ENCODE data around the gene RPRML. TPM values are rescaled to one million over a fixed set of nuclear protein-coding genes. Genes with fewer than 3 reads are reported as not detected.
"Not testable (repeated sequence)": the region's sequence is repeated elsewhere in the genome, so short reads cannot be mapped to it uniquely, and the experiment has no call there.

The RPRML gene
- total RNA-seq, 1 donor from 2014 or later, result not detected

- no peak for TF ChIP-seq CTCF (IDR thresholded peaks at IDR 0.05)
- Mint-ChIP-seq H3K27ac (no peak overlapping the region), H3K4me1 (no peaks in the 10 kb centered on the region), H3K4me3 (no peak overlapping the region), H3K9me3 (no peaks in the 10 kb centered on the region), H3K36me3 (ENCODE audit: low read depth) (peaks cover 14% of the 10 kb centered on the region), H3K27me3 (peaks cover 6% of the 10 kb centered on the region)
- POLR2A ChIA-PET, result no interaction called here
- ATAC-seq (ENCODE audit: low read depth) (no peak), DNase-seq (no peak)
- intact Hi-C loops (cut with micrococcal nuclease), result no loop called here
- CTCF ChIA-PET, result interaction anchor here (1.2 kb wide), 1 partner anchor 19 kb away, joined by 4 read pairs; no protein-coding TSS in a partner anchor
Observed at GRCh38 chr17:46960152-46960551, 18.9 kb downstream of the RPRML start.

- intact Hi-C loops (cut with micrococcal nuclease), result no loop called here
- no peaks in the 10 kb centered on the region for H3K4me1 Mint-ChIP-seq
- CTCF ChIA-PET, result no interaction called here
Observed at GRCh38 chr17:46958041-46958591, 20.9 kb downstream of the RPRML start.

GRCh38 chr17:46953191-46953590 is 25.9 kb downstream of the RPRML start:
- H3K9me3 Mint-ChIP-seq; H3K27me3 Mint-ChIP-seq; intact Hi-C loops (cut with micrococcal nuclease); H3K4me3 Mint-ChIP-seq; H3K4me1 Mint-ChIP-seq; POLR2A ChIA-PET; H3K27ac Mint-ChIP-seq; DNase-seq; ATAC-seq (ENCODE audit: low read depth): not testable (repeated sequence)
- CTCF ChIA-PET, result interaction anchor here (1.5 kb wide), 1 partner anchor 11 kb away, joined by 10 read pairs; no protein-coding TSS in a partner anchor
- H3K36me3 Mint-ChIP-seq (ENCODE audit: low read depth), result peaks cover 17% of the 10 kb centered on the region

More at GRCh38 chr17:46958041-46958591, 20.9 kb downstream of the RPRML start:
- no peak for TF ChIP-seq CTCF (IDR thresholded peaks at IDR 0.05)
- Mint-ChIP-seq H3K4me3 (no peak overlapping the region), H3K27ac (no peak overlapping the region), H3K27me3 (peaks cover 6% of the 10 kb centered on the region), H3K9me3 (no peaks in the 10 kb centered on the region), H3K36me3 (ENCODE audit: low read depth) (peaks cover 14% of the 10 kb centered on the region)
- ATAC-seq (ENCODE audit: low read depth) (no peak), DNase-seq (no peak)
- POLR2A ChIA-PET, result interaction anchor here (0.6 kb wide), 1 partner anchor 135 kb away, joined by 3 read pairs; no protein-coding TSS in a partner anchor

GRCh38 chr17:46952115-46952514 is 26.9 kb downstream of the RPRML start:
- intact Hi-C loops (cut with micrococcal nuclease), result no loop called here
- no peak overlapping the region for H3K4me3 Mint-ChIP-seq
- TF ChIP-seq CTCF (IDR thresholded peaks at IDR 0.05), result no peak
- no peak for ATAC-seq (ENCODE audit: low read depth)
- DNase-seq, result no peak
- ChIA-PET CTCF (interaction anchor here (1.5 kb wide), 1 partner anchor 10 kb away, joined by 10 read pairs; no protein-coding TSS in a partner anchor), POLR2A (no interaction called here)
- no peaks in the 10 kb centered on the region for H3K27me3 Mint-ChIP-seq
- no peaks in the 10 kb centered on the region for H3K4me1 Mint-ChIP-seq
- no peaks in the 10 kb centered on the region for H3K9me3 Mint-ChIP-seq
- peaks cover 15% of the 10 kb centered on the region for H3K36me3 Mint-ChIP-seq (ENCODE audit: low read depth)
- no peak overlapping the region for H3K27ac Mint-ChIP-seq

- intact Hi-C loops (cut with micrococcal nuclease), result no loop called here
- H3K27me3 Mint-ChIP-seq, result no peaks in the 10 kb centered on the region
- DNase-seq (no peak), ATAC-seq (ENCODE audit: low read depth) (no peak)
- H3K4me1 Mint-ChIP-seq, result no peaks in the 10 kb centered on the region
- POLR2A ChIA-PET, result no interaction called here
- H3K27ac Mint-ChIP-seq, result no peak overlapping the region
- H3K36me3 Mint-ChIP-seq (ENCODE audit: low read depth), result peaks cover 15% of the 10 kb centered on the region
- TF ChIP-seq CTCF (IDR thresholded peaks at IDR 0.05), result no peak
- H3K9me3 Mint-ChIP-seq, result no peaks in the 10 kb centered on the region
- H3K4me3 Mint-ChIP-seq, result no peak overlapping the region
- CTCF ChIA-PET, result interaction anchor here (1.5 kb wide), 1 partner anchor 10 kb away, joined by 10 read pairs; no protein-coding TSS in a partner anchor
Observed at GRCh38 chr17:46951706-46952105, 27.3 kb downstream of the RPRML start.
